ENCODE data around the gene ATP5ME.

GRCh38 chr4:666822-667544 lies 7.1 kb downstream of the ATP5ME start:
- TF ChIP-seq CTCF (IDR thresholded peaks at IDR 0.05) (no peak), POLR2A (IDR thresholded peaks at IDR 0.05) (no peak)
